Dermis blood vessel endothelial cell (primary cell): ENCODE results near the gene AGRN. TPM values are rescaled to one million over a fixed set of nuclear protein-coding genes. Genes with fewer than 3 reads are reported as not detected.
"Not testable (repeated sequence)": the region's sequence is repeated elsewhere in the genome, so short reads cannot be mapped to it uniquely, and the experiment has no call there.

Experiments
- DNase-seq: peaks from one replicate; pipeline ENCODE4 v3.0.0; 2010
- total RNA-seq: library from RNA; depleted of rRNA; stranded (reverse); fragments of >200 nt; gene quantifications from 2 replicates; pipeline ENCODE4 v1.2.3, GENCODE V29; 2014

AGRN gene
- total RNA-seq, result 102 and 117 TPM in 2 replicates

GRCh38 chr1:1020000-1020404 lies at the start of gene AGRN:
AGRN (plus strand) TSS chr1:1020120; CDS start chr1:1020173, 53 bp downstream.
- DNase-seq, result peak; percentile 44

- DNase-seq, result no peak
Observed at GRCh38 chr1:970242-970972, 49.5 kb upstream of the AGRN start.

- DNase-seq, result no peak
Observed at GRCh38 chr1:970973-971730, 48.8 kb upstream of the AGRN start.

GRCh38 chr1:971751-972506 lies 48.0 kb upstream of the AGRN start:
- no peak for DNase-seq

- DNase-seq, result no peak
Observed at GRCh38 chr1:972726-973458, 47.0 kb upstream of the AGRN start.

- no peak for DNase-seq
Observed at GRCh38 chr1:973459-974292, 46.2 kb upstream of the AGRN start.

GRCh38 chr1:974293-974640 lies 45.7 kb upstream of the AGRN start:
- DNase-seq, result no peak

- DNase-seq, result no peak
Observed at GRCh38 chr1:974687-975328, 45.1 kb upstream of the AGRN start.

GRCh38 chr1:975365-975764 lies 44.6 kb upstream of the AGRN start:
- no peak for DNase-seq

GRCh38 chr1:975896-976683 lies 43.8 kb upstream of the AGRN start:
- peak; percentile 40 for DNase-seq

- not testable (repeated sequence) for DNase-seq
Observed at GRCh38 chr1:976791-977190, 43.1 kb upstream of the AGRN start.

- DNase-seq, result no peak
Observed at GRCh38 chr1:978069-978834, 41.7 kb upstream of the AGRN start.

- no peak for DNase-seq
Observed at GRCh38 chr1:978835-979743, 40.8 kb upstream of the AGRN start.

- no peak for DNase-seq
Observed at GRCh38 chr1:979744-980072, 40.2 kb upstream of the AGRN start.

- DNase-seq, result no peak
Observed at GRCh38 chr1:980137-980571, 39.8 kb upstream of the AGRN start.

- DNase-seq, result no peak
Observed at GRCh38 chr1:980602-981395, 39.1 kb upstream of the AGRN start.

- DNase-seq, result no peak
Observed at GRCh38 chr1:981491-981954, 38.4 kb upstream of the AGRN start.
